Type B pancreatic cell (in vitro differentiated cells): ENCODE data around the gene MALL. TPM values are rescaled to one million over a fixed set of nuclear protein-coding genes. Genes with fewer than 3 reads are reported as not detected.
"Not testable (repeated sequence)": the region's sequence is repeated elsewhere in the genome, so short reads cannot be mapped to it uniquely, and the experiment has no call there.

ENCODE experiments used
- DNase-seq: peaks from one replicate; pipeline ENCODE4 v3.0.0; 2021; ENCODE audit warnings: mixed read lengths; ENCODE audit not compliant: unreplicated experiment; ENCODE audit errors: extremely low spot score
- H3K27ac Mint-ChIP-seq: 2 replicates; pipeline ENCODE4 v1.8.0; 2021; ENCODE audit warnings: mild to moderate bottlenecking, mixed read lengths
- H3K27me3 Mint-ChIP-seq: 2 replicates; pipeline ENCODE4 v1.8.0; 2021; ENCODE audit warnings: mixed read lengths
- H3K36me3 Mint-ChIP-seq: 2 replicates; pipeline ENCODE4 v1.8.0; 2021; ENCODE audit warnings: mixed read lengths
- H3K4me1 Mint-ChIP-seq: one replicate; pipeline ENCODE4 v1.8.0; 2021; ENCODE audit warnings: mixed read lengths; ENCODE audit not compliant: unreplicated experiment
- H3K4me3 Mint-ChIP-seq: 2 replicates; pipeline ENCODE4 v1.8.0; 2021; ENCODE audit warnings: mild to moderate bottlenecking, mixed read lengths
- H3K9me3 Mint-ChIP-seq: 2 replicates; pipeline ENCODE4 v1.8.0; 2021; ENCODE audit warnings: mixed read lengths
- CTCF ChIP-seq: fragments of 200-600 bp; sonication (generic); conservative IDR thresholded peaks from 2 replicates; pipeline ENCODE4 v1.5.0; 2021; ENCODE audit warnings: antibody characterized with exemption, mild to moderate bottlenecking
- total RNA-seq: library from RNA; stranded (reverse); gene quantifications from 2 replicates; pipeline ENCODE4 v1.2.1, GENCODE V29; 2021; ENCODE audit warnings: low replicate concordance

The MALL gene
- total RNA-seq, 1 donor from 2014 or later: 82.7 TPM

GRCh38 chr2:110116033-110116710 is 550 bp upstream of the MALL start:
- DNase-seq: no peak
- peak overlapping the region; percentile 53 for H3K27ac Mint-ChIP-seq

DNA sequence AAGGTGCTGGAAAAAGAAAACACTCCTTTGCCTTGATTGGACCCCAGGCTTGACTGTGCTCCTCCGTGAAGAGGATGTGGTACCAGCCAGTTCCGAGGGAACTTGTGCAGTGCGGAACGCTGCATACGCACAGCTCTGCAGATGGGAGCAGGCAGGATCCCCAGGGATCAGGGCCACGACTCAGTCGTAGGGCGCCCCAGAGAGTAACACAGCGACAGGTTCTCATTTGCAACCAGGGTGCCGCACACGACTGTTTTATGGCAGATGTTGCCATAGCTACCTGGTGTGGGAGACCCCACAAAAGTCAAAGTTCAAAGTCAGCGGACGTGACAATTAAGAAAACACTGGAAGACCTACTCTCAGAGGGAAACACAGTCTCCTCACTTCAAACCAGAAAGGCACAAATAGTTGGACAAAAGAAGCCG is 779 bp downstream of the MALL start:
- Mint-ChIP-seq H3K9me3 (peaks cover 5% of the 10 kb centered on the region), H3K4me1 (no peaks in the 10 kb centered on the region), H3K4me3 (peak overlapping the region; percentile 89), H3K27me3 (peaks cover 70% of the 10 kb centered on the region), H3K36me3 (peaks cover 17% of the 10 kb centered on the region), H3K27ac (peak overlapping the region; percentile 71)
- no peak for DNase-seq
- TF ChIP-seq CTCF: no peak

More at GRCh38 chr2:110116033-110116710, 550 bp upstream of the MALL start:
- Mint-ChIP-seq H3K9me3 (peaks cover 5% of the 10 kb centered on the region), H3K27me3 (peaks cover 70% of the 10 kb centered on the region), H3K4me3 (peak overlapping the region; percentile 89), H3K4me1 (peaks cover 3% of the 10 kb centered on the region), H3K36me3 (peaks cover 17% of the 10 kb centered on the region)
- TF ChIP-seq CTCF: peak; percentile 67

DNA sequence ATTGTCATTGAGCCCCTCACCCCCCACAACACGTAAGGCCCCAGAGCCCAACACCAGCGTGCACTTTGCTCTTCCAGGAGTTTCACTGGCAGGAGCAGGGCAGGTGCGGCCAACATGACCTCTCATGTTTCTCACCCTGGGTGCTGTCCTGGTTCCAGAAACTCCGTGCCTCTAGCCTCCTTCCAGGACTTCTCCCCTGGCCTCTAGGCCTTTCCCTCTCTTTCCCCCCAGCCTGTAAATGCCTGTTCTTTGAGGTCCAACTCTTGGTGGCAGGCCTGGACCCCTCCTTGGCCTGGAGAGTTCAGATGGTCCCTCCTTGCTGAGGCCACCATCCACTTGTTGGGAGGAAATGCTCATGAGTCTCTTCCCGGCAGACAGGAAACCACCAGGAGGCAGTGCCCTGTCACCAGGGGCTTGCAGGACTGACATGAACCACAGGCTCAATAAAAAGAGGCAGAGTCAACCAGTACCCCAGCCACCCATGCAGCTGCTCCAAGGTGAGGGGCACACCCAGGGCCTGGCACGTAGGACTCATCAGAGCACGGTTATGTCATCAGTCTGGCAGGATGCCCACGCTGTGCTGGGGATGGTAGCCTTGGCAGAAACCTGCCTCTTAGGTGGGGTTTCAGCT is 1.5 kb downstream of the MALL start:
- Mint-ChIP-seq H3K9me3 (peaks cover 5% of the 10 kb centered on the region), H3K36me3 (peaks cover 20% of the 10 kb centered on the region), H3K27ac (peak overlapping the region; percentile 65), H3K4me1 (no peaks in the 10 kb centered on the region), H3K27me3 (peaks cover 71% of the 10 kb centered on the region), H3K4me3 (peak overlapping the region; percentile 89)
- DNase-seq: no peak
- TF ChIP-seq CTCF: no peak

DNA sequence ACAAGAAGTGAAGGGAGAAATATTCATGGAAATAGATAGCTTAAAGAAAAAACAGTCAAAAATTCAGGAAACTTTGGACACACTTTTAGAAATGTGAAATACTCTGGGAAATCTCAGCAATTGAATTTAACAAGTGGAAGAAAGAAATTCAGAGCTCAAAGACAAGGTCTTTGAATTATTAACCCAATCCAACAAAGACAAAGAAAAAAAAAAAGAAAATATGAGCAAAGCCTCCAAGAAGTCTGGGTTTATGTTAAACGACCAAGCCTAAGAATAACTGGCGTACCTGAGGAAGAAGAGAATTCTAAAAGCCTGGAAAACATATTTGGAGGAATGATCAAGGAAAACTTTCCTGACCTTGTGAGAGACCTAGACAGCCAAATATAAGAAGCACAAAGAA is 7.3 kb downstream of the MALL start:
- Mint-ChIP-seq H3K36me3 (peaks cover 43% of the 10 kb centered on the region), H3K27ac (peak overlapping the region; percentile 91), H3K4me3 (peak overlapping the region; percentile 16), H3K9me3 (peaks cover 12% of the 10 kb centered on the region), H3K27me3 (peaks cover 22% of the 10 kb centered on the region), H3K4me1 (peaks cover 13% of the 10 kb centered on the region)
- not testable (repeated sequence) for DNase-seq

DNA sequence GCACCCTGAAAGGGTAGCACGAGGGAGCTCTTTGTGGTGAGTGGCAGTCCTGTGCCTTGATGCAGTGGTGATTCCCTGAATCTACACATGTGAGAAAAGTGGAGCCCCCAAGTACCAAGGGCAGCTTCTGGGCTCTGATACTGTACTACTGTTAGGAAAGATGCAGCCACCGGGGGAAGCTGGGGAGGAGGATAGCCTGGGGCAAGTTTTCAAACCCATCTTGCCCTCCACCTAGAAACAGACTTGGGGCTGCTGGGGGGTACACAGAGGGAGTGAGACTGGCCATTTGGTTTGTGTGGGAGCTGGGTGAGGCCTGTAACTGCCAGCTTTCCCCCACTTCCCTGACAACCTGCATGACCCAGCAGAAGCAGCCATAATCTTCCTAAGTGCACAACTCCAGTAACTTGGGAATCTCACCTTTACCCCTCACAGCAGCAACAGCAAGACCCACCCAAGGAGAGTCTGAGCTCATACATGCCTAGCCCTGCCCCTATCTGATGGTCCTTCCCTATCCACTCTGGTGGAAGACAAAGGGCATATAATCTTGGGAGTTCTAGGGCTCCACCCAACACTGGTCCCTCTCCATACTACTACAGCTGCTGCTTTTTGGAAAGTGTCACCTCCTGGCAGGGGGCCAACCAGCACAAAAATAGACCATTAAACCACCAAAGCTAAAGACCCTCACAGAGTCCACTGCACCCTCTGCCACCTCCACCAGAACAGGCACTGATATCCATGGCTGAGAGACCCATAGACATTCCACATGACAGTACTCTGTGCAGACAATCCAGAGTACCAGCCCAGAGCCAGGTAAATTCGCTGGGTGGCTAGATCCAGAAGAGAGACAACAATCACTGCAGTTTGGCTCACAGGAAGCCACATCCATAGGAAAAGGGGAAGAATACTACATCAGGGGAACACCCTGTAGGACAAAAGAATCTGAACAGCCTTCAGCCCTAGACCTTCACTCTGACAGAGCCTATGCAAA is 8.2 kb downstream of the MALL start:
- DNase-seq: no peak
- TF ChIP-seq CTCF: no peak
- H3K4me3 Mint-ChIP-seq: peak overlapping the region; percentile 46
- peaks cover 19% of the 10 kb centered on the region for H3K27me3 Mint-ChIP-seq
- peak overlapping the region; percentile 91 for H3K27ac Mint-ChIP-seq
- peaks cover 12% of the 10 kb centered on the region for H3K9me3 Mint-ChIP-seq
- peaks cover 14% of the 10 kb centered on the region for H3K4me1 Mint-ChIP-seq
- H3K36me3 Mint-ChIP-seq: peaks cover 39% of the 10 kb centered on the region
